Endothelial cell (in vitro differentiated cells): Measurements from ENCODE around the gene RASAL2. TPM values are rescaled to one million over a fixed set of nuclear protein-coding genes. Genes with fewer than 3 reads are reported as not detected.
A peak's percentile ranks its signal among the peaks of the same experiment; 100 is the strongest.

Experiments
- DNase-seq: peaks from one replicate; pipeline ENCODE4 v3.0.0; 2021; ENCODE audit warnings: low spot score
- H3K27ac Mint-ChIP-seq: one replicate; pipeline ENCODE4 v1.8.0; 2021; ENCODE audit warnings: mixed read lengths, inconsistent platforms; ENCODE audit not compliant: unreplicated experiment
- H3K27me3 Mint-ChIP-seq: one replicate; pipeline ENCODE4 v1.8.0; 2021; ENCODE audit warnings: mild to moderate bottlenecking, moderate library complexity, mixed read lengths, inconsistent platforms; ENCODE audit not compliant: unreplicated experiment
- H3K36me3 Mint-ChIP-seq: one replicate; pipeline ENCODE4 v1.8.0; 2021; ENCODE audit warnings: mild to moderate bottlenecking, low read depth, mixed read lengths, inconsistent platforms; ENCODE audit not compliant: unreplicated experiment
- H3K4me1 Mint-ChIP-seq: one replicate; pipeline ENCODE4 v1.8.0; 2021; ENCODE audit warnings: mild to moderate bottlenecking, mixed read lengths, inconsistent platforms; ENCODE audit not compliant: unreplicated experiment
- H3K4me3 Mint-ChIP-seq: one replicate; pipeline ENCODE4 v1.8.0; 2021; ENCODE audit warnings: mild to moderate bottlenecking, mixed read lengths, inconsistent platforms; ENCODE audit not compliant: unreplicated experiment
- H3K9me3 Mint-ChIP-seq: one replicate; pipeline ENCODE4 v1.8.0; 2021; ENCODE audit warnings: mixed read lengths, inconsistent platforms; ENCODE audit not compliant: unreplicated experiment
- total RNA-seq: library from RNA; stranded (reverse); fragmentation: NEBNext Ultra II Directional; extraction: Animal tissue kit (Norgen Biotek cat#: 25700); gene quantifications from one replicate; pipeline ENCODE4 v1.2.1, GENCODE V29; 2021; ENCODE audit not compliant: unreplicated experiment
- TF ChIP-seq, protein P1 (sequence below): fragments of 200-600 bp; sonication (generic); IDR thresholded peaks from one replicate; pipeline ENCODE4 v1.5.0; 2021; ENCODE audit warnings: antibody characterized with exemption; ENCODE audit not compliant: unreplicated experiment

The RASAL2 gene
- total RNA-seq, 1 donor from 2014 or later = 82.1 TPM

DNA sequence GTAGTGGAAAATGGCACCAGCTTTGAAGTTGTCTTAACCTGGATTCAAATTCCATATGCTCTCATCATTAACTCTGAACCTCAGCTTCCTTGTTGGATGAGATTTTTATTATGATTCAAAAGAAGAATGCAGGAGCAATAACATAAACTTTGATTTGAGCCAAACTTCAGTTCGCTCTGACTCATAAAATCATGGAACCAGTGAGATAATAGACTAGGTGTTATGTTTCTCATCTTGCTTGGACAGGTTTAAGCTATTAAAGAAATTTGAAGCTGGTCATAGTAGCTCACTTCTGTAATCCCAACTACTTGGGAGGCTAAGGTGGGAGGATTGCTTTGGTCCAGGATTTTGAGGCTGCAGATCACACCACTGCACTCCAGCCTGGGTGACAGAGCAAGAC, 230.1 kb downstream of the RASAL2 start:
- TF ChIP-seq, protein P1, sequence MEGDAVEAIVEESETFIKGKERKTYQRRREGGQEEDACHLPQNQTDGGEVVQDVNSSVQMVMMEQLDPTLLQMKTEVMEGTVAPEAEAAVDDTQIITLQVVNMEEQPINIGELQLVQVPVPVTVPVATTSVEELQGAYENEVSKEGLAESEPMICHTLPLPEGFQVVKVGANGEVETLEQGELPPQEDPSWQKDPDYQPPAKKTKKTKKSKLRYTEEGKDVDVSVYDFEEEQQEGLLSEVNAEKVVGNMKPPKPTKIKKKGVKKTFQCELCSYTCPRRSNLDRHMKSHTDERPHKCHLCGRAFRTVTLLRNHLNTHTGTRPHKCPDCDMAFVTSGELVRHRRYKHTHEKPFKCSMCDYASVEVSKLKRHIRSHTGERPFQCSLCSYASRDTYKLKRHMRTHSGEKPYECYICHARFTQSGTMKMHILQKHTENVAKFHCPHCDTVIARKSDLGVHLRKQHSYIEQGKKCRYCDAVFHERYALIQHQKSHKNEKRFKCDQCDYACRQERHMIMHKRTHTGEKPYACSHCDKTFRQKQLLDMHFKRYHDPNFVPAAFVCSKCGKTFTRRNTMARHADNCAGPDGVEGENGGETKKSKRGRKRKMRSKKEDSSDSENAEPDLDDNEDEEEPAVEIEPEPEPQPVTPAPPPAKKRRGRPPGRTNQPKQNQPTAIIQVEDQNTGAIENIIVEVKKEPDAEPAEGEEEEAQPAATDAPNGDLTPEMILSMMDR = no peak
- no peak for DNase-seq
- Mint-ChIP-seq H3K36me3 (peaks cover 4% of the 10 kb centered on the region), H3K9me3 (no peaks in the 10 kb centered on the region), H3K27ac (no peak overlapping the region), H3K4me1 (peaks cover 12% of the 10 kb centered on the region), H3K27me3 (peaks cover 2% of the 10 kb centered on the region), H3K4me3 (no peak overlapping the region)

DNA sequence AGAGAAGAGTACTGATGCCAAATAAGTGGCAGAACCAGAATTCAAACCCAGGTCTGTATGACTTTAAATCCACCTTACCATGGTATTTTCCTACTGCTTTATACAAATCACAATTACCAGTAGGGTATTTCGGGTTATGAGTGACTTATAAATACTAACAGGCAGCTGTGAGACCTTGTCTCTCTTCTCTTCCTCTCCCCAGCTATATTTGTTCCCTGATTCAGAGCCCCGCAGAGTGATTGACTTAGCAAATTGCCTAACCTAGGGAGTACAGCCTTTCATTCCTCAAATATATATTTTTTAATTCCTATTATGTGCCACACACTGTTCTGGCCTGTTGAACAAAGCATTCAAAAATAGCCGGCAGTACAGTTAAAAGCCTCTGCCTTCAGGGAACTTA, 234.8 kb downstream of the RASAL2 start:
- no peaks in the 10 kb centered on the region for H3K9me3 Mint-ChIP-seq
- DNase-seq = no peak
- no peak overlapping the region for H3K4me3 Mint-ChIP-seq
- no peaks in the 10 kb centered on the region for H3K27me3 Mint-ChIP-seq
- TF ChIP-seq, protein P1 = no peak
- peaks cover 10% of the 10 kb centered on the region for H3K4me1 Mint-ChIP-seq
- H3K36me3 Mint-ChIP-seq = no peaks in the 10 kb centered on the region
- no peak overlapping the region for H3K27ac Mint-ChIP-seq

DNA sequence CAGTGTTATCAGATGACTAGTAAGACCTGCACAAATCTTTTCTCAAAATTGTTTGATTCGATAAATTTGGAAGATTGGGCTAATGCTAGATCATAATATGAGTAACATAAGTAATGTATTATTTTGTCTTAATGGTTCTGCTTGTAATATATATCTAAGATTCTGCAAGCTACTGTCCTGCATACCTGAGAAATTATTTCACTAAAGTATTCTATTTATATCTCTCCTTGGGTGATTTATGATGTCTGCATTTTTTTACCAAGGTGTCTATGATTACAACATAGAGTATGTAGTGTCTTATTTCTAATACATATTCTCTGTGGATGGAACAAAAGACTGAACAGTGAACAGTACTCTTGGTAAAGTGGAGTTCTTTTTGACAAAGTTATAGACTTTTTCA, 236.2 kb downstream of the RASAL2 start:
- Mint-ChIP-seq H3K9me3 (no peaks in the 10 kb centered on the region), H3K27ac (no peak overlapping the region)
- TF ChIP-seq, protein P1 = no peak

DNA sequence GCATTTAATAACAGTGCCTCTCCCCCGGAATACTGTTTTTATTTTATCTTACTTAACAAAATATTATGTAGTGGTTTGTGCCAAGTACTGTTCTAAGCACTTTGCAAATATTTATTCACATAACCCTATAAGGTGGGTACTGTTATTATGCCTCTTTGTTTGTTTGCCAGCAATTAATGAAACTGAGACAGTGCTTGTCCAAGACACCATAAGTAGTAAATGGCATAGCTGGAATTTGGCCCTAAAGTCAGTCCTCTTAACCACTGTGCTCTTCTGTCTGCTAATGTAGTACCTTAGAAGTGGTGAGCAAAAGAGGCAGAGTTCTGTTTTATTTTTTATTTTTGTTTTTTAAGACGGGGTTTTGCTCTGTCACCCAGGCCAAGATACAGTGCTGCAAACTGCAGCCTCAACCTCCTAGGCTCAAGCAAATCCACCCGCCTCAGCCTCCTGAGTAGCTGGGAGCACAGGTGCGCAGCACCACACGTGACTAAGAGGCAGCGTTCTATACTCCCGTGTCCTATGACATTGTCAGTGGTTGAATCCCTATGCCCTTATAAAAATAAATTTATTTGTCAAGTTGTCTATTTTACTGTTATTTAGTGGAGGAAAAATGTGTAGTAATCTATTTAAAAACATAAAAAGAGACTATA, 237.1 kb downstream of the RASAL2 start:
- H3K27ac Mint-ChIP-seq = no peak overlapping the region
- peaks cover 9% of the 10 kb centered on the region for H3K4me1 Mint-ChIP-seq
- H3K4me3 Mint-ChIP-seq = no peak overlapping the region
- no peaks in the 10 kb centered on the region for H3K27me3 Mint-ChIP-seq
- H3K36me3 Mint-ChIP-seq = no peaks in the 10 kb centered on the region
- H3K9me3 Mint-ChIP-seq = no peaks in the 10 kb centered on the region
- TF ChIP-seq, protein P1 = no peak
- DNase-seq = no peak

More for the DNA sequence above, 236.2 kb downstream of the RASAL2 start:
- DNase-seq = no peak
- Mint-ChIP-seq H3K27me3 (no peaks in the 10 kb centered on the region), H3K4me3 (no peak overlapping the region), H3K36me3 (no peaks in the 10 kb centered on the region), H3K4me1 (peaks cover 7% of the 10 kb centered on the region)

DNA sequence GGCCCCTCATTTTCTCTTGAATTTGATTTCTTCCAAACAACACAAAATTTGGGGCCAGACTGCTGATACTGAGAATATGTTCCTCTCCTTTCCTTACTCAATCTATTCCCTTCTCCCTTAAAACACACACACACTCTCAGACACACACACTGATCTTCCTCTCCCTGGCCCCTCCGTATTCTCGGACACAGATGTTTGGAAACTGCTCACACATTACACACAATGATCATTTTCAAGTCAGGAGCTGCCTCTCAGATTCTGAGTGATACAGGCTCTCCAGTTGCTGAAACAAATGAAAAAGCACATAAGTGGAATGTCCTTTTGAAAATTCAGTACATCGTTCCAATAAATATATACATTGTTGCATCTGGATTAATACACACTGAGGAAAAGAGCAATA, 241.5 kb downstream of the RASAL2 start:
- Mint-ChIP-seq H3K4me3 (no peak overlapping the region), H3K4me1 (peaks cover 14% of the 10 kb centered on the region), H3K36me3 (no peaks in the 10 kb centered on the region), H3K27ac (peak overlapping the region; percentile 62), H3K9me3 (no peaks in the 10 kb centered on the region), H3K27me3 (no peaks in the 10 kb centered on the region)
- TF ChIP-seq, protein P1 = no peak
- DNase-seq = no peak
